Right lobe of liver (tissue), 4 donors: ENCODE data around the gene SIK2.

ENCODE experiments used
- POLR2A ChIP-seq: fragments of 450-650 bp; IDR thresholded peaks from one replicate; pipeline ENCODE4 v1.6.1; 2017; ENCODE audit warnings: antibody characterized with exemption, mild to moderate bottlenecking
- TF ChIP-seq, protein P1 (sequence below), 4 donors: fragments of 200-600 bp in 3 of 4; fragments of 450-650 bp in 1 of 4; IDR thresholded peaks; one replicate each; pipeline versions ENCODE4 v1.5.1 to v1.8.0; 2016 to 2022; ENCODE audit warnings: antibody characterized with exemption in 4 of 4, mild to moderate bottlenecking in 2 of 4
- donor health status: DM: no; HTN: no; CAD: no.
- donor health status: DM: no; HTN: no; CAD: no.
- donor health status: DM: no; HTN: yes; CAD: no.

DNA sequence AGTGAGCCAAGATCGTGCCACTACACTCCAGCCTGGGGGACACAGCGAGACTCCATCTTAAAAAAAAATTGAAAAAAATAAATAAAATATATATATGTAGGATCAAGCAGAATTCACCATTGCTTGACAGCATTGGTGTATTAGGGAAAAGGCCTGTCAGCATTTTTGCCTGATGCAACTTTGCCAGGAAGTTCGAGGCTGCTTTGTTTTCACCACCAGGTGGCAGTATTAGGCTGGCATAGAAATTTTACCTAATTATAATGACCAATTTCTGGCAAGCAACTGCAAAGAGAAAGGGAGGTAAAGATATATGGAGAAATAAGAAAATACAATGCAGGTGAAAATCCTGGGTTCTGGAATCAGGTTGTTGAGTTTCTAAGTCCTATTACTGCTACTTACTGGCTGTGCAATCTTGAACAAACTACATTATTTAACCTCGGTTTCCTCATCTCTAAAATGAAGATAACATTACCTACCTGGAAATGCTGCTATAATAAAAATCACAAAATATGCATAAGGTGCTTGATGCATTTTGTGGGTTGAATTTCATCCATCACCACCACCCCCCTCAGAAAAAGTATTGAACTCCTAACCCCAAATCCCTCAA is 37.0 kb upstream of the SIK2 start:
- TF ChIP-seq POLR2A: no peak
- TF ChIP-seq, protein P1, sequence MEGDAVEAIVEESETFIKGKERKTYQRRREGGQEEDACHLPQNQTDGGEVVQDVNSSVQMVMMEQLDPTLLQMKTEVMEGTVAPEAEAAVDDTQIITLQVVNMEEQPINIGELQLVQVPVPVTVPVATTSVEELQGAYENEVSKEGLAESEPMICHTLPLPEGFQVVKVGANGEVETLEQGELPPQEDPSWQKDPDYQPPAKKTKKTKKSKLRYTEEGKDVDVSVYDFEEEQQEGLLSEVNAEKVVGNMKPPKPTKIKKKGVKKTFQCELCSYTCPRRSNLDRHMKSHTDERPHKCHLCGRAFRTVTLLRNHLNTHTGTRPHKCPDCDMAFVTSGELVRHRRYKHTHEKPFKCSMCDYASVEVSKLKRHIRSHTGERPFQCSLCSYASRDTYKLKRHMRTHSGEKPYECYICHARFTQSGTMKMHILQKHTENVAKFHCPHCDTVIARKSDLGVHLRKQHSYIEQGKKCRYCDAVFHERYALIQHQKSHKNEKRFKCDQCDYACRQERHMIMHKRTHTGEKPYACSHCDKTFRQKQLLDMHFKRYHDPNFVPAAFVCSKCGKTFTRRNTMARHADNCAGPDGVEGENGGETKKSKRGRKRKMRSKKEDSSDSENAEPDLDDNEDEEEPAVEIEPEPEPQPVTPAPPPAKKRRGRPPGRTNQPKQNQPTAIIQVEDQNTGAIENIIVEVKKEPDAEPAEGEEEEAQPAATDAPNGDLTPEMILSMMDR (IDR thresholded peaks at IDR 0.05): peak; percentile 92 to 97 (median 96)
